Upper lobe of right lung (tissue), 1 donor: ENCODE measurements around the gene MXD3. TPM values are rescaled to one million over a fixed set of nuclear protein-coding genes. Genes with fewer than 3 reads are reported as not detected.

ENCODE experiments used
- ATAC-seq: fragments of 200-7000 bp; cut with Tn5 transposase; one replicate; pipeline ENCODE4 v1.9.1; 2020; ENCODE audit warnings: mild to moderate bottlenecking, moderate library complexity
- DNase-seq: peaks from one replicate; pipeline ENCODE4 v3.0.0-alpha.2; 2020
- H3K27ac ChIP-seq: fragments of 200-600 bp; one replicate; pipeline ENCODE4 v1.8.0; 2022
- H3K27me3 ChIP-seq: fragments of 200-600 bp; one replicate; pipeline ENCODE4 v1.8.0; 2022; ENCODE audit warnings: mild to moderate bottlenecking
- H3K36me3 ChIP-seq: fragments of 200-600 bp; one replicate; pipeline ENCODE4 v1.8.0; 2022
- H3K4me1 ChIP-seq: fragments of 200-600 bp; one replicate; pipeline ENCODE4 v1.8.0; 2022
- H3K4me3 ChIP-seq: fragments of 200-600 bp; one replicate; pipeline ENCODE4 v1.8.0; 2022; ENCODE audit warnings: mild to moderate bottlenecking
- H3K9me3 ChIP-seq: fragments of 200-600 bp; one replicate; pipeline ENCODE4 v1.8.0; 2022
- intact Hi-C: fragments of 100-400 bp; cut with DNase I; formaldehyde crosslinking; loops from one replicate; pipeline ENCODE4 v1.11.0; 2022
- total RNA-seq: library from RNA; stranded (reverse); fragmentation: NEBNext Ultra II Directional; extraction: Animal tissue kit (Norgen Biotek cat#: 25700); gene quantifications from one replicate; pipeline ENCODE4 v1.2.1, GENCODE V29; 2021
- TF ChIP-seq, protein P1 (sequence below): fragments of 200-600 bp; IDR thresholded peaks from one replicate; pipeline ENCODE4 v1.8.0; 2022; ENCODE audit warnings: antibody characterized with exemption
- donor health status: DM: no; HTN: yes; CAD: no; lungs with severe emphysema.

Gene MXD3
- total RNA-seq, 1 donor from 2014 or later: 10.1 TPM

DNA sequence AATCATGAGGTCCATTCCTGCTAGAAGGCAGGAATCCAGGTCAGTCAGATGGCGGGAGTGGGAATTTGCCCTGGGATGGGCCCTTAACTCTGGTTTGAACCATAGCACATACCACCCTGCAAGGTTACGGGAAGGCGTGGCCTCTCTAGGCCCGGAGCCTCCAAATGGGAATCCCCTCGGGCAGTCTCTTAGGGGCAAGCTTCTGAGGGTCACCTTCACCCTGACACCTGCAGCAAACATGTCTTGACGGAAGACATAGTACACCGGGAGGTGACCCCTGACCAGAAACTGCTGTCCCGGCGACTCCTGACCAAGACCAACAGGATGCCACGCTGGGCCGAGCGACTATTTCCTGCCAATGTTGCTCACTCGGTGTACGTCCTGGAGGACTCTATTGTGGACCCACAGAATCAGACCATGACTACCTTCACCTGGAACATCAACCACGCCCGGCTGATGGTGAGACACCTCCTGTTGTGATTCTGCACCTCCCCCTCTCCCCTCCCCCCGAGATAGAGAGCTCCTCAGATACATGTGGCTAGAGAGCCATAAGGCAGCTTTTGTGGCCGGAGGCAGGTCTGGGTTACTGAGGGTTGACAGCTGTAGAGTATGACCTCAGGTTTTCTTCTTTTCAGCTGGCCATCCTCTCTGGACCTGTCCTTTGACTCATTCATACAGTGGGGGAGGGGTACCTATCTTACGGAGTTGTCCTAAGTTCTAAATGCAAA, 7.1 kb downstream of the MXD3 start:
- ATAC-seq: no peak
- no peaks in the 10 kb centered on the region for H3K27me3 ChIP-seq
- H3K27ac ChIP-seq: peak overlapping the region; percentile 86
- intact Hi-C loops: no loop called here
- peaks cover 27% of the 10 kb centered on the region for H3K36me3 ChIP-seq
- no peaks in the 10 kb centered on the region for H3K9me3 ChIP-seq
- DNase-seq: no peak
- H3K4me1 ChIP-seq: peaks cover 63% of the 10 kb centered on the region
- H3K4me3 ChIP-seq: peak overlapping the region; percentile 99
- TF ChIP-seq, protein P1, sequence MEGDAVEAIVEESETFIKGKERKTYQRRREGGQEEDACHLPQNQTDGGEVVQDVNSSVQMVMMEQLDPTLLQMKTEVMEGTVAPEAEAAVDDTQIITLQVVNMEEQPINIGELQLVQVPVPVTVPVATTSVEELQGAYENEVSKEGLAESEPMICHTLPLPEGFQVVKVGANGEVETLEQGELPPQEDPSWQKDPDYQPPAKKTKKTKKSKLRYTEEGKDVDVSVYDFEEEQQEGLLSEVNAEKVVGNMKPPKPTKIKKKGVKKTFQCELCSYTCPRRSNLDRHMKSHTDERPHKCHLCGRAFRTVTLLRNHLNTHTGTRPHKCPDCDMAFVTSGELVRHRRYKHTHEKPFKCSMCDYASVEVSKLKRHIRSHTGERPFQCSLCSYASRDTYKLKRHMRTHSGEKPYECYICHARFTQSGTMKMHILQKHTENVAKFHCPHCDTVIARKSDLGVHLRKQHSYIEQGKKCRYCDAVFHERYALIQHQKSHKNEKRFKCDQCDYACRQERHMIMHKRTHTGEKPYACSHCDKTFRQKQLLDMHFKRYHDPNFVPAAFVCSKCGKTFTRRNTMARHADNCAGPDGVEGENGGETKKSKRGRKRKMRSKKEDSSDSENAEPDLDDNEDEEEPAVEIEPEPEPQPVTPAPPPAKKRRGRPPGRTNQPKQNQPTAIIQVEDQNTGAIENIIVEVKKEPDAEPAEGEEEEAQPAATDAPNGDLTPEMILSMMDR: no peak

DNA sequence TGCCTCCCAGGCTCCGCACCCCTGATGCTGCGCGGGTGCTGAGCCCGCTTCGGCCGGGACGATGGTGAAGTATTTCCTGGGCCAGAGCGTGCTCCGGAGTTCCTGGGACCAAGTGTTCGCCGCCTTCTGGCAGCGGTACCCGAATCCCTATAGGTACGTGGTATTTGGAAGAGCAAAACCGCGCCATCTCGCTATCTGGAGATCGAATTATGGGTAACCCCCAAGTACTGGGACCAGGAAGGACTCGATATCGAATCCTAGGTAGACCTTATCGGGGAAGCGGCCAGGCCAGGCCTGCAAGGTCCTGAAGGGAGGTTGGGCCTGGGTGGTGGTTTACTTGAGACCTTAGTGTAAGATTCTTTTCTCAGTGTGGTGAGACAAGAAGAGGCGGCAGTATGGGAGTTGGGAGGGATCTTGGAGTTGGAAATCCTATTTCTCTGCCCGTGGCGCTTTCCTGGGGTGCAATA, 7.7 kb downstream of the MXD3 start:
- DNase-seq (no peak), ATAC-seq (no peak)
- no peaks in the 10 kb centered on the region for H3K9me3 ChIP-seq
- no peaks in the 10 kb centered on the region for H3K27me3 ChIP-seq
- TF ChIP-seq, protein P1: no peak
- peaks cover 27% of the 10 kb centered on the region for H3K36me3 ChIP-seq
- H3K4me3 ChIP-seq: peak overlapping the region; percentile 99
- intact Hi-C loops: no loop called here
- peak overlapping the region; percentile 86 for H3K27ac ChIP-seq
- peaks cover 67% of the 10 kb centered on the region for H3K4me1 ChIP-seq

DNA sequence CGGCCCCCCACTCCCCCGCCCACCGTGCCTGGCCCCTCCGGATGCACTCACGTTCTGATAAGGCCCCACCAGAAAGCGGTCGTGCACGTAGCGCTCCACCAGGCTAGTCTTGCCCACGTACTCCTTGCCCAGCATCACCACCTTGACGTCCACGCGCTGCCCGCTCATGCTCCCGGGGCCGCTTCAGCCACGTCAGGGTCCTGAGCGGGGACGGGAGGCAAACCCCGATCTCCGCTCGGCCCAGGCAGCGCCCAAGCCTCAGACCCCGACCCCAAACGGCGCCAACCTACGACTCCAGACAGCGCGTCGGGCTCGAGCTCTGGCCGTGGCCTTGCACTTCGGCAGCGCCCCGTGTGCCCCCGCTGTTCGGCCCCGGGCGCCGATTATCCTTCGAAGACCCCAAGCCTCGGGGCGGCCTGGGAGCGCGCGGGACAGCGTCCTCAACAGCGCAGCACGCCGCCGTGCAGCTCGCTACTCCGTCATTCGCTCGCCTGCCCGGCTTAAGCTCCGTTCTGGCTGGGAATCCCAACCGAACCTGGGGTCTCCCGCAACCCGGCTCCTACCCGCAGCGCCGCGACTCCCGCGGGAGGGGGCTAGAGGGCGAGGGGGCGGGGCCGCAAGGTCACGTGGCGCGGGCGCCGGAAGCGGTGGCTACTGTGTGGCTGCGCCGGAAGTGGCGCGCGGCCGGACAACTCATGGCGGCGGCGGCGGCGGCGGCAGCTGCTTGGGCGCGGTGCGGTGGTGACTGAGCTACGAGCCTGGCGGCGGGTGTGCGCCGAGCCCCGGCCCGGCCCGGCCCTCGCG, 8.4 kb downstream of the MXD3 start, which contains the start of the genes PRELID1 and RAB24:
PRELID1 (plus strand) TSS at position 679 of the 804 bp plus-strand sequence. CDS start 187 bp downstream, outside the sequence.
RAB24 (minus strand) TSS at position 599 of the 804 bp plus-strand sequence; CDS start at position 168, 431 bp downstream.
- Histone ChIP-seq H3K9me3 (no peaks in the 10 kb centered on the region), H3K4me1 (peaks cover 67% of the 10 kb centered on the region), H3K4me3 (peak within 1 kb of the TSS; percentile 99), H3K27ac (peak within 1 kb of the TSS; percentile 86), H3K27me3 (no peaks in the 10 kb centered on the region), H3K36me3 (peaks cover 27% of the 10 kb centered on the region)
- peak; percentile 87 for ATAC-seq
- TF ChIP-seq, protein P1: peak; percentile 38
- DNase-seq: peak; percentile 95
- intact Hi-C loops: no loop called here

DNA sequence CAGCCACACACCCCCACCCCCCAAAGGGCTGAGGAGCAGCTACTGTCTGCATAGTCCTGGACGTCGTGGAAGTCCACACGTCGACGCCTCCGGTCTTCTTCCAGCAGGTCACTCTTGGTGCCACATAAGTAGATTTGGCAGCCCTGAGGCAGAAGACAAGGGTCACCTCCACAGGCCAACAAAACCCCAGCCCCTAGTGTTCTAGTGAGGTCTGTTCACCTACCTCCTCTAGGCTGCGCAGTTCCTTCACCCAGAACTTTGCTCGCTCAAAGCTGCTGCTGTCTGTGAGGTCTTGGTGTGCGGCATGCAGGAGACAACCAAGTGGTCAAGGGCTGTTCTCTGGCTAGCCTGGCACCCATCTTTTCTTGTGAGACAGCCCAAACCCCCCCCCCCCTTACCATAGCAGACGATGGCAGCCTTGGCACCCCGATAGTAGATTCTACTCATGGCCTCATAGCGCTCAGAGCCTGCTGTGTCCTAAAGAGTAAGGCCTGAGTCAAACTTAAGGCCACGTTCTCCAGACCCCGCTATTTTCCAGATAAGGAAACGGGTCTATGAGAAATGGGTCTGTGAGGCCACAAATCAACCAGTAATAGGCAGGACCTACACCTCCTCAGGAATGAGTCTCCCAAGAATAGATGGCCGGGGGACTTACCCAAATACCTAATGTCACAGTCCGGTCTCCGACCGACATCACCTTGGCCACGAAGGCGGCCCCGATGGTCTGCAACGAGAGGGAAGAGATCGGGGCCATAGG, 9.2 kb downstream of the MXD3 start:
- Histone ChIP-seq H3K27ac (peak overlapping the region; percentile 86), H3K36me3 (peaks cover 27% of the 10 kb centered on the region), H3K4me3 (peak overlapping the region; percentile 99), H3K9me3 (no peaks in the 10 kb centered on the region), H3K4me1 (peaks cover 64% of the 10 kb centered on the region), H3K27me3 (no peaks in the 10 kb centered on the region)
- no peak for ATAC-seq
- no peak for DNase-seq
- intact Hi-C loops: no loop called here
- TF ChIP-seq, protein P1: no peak

DNA sequence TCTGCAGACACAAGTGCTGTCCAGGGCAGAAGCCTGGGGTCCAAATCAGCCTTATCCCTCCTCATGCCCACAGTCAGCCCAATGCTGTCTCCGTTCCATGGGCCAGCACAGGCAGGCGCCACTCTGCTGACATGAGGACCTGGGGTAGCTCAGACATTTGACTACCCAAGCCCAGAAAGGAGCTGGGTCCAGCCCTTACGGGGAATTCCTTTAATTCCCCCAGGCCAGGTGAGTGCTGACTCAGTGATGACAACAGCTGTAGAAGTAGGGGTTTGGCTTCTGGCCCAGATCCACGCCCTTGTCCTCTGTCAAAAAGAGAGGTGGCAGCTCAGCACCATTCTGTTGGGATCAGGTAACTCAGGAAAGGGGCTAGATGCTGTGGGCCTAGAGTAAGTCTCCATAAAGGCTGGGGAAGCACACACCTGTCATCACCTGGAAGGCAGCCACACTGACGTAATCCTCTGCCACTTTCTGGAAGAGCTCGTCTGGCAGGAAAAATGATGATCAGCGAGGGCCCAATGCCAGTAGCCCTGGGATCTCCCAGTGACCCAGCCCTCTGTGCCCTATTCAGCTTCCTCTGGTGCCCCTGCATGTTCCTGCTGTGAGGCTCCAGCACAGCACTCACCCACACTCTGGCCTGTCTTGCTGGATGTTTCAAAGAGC, 10.1 kb downstream of the MXD3 start:
- DNase-seq (no peak), ATAC-seq (peak; percentile 39)
- intact Hi-C loops: no loop called here
- TF ChIP-seq, protein P1: no peak
- Histone ChIP-seq H3K9me3 (no peaks in the 10 kb centered on the region), H3K4me3 (no peak overlapping the region), H3K4me1 (peaks cover 60% of the 10 kb centered on the region), H3K27me3 (no peaks in the 10 kb centered on the region), H3K36me3 (peaks cover 19% of the 10 kb centered on the region), H3K27ac (peak overlapping the region; percentile 73)
